DND-41 (cell line): Measurements from ENCODE around the gene SELENBP1.

Source experiments
- EZH2 ChIP-seq: IDR thresholded peaks from 3 replicates; pipeline ENCODE4 v1.6.1; 2012; ENCODE audit warnings: borderline replicate concordance, low read depth, mild to moderate bottlenecking, moderate library complexity, low read length, inconsistent platforms; ENCODE audit not compliant: severe bottlenecking
- TF ChIP-seq, protein P1 (sequence below): IDR thresholded peaks from 2 replicates; pipeline ENCODE4 v1.5.1; 2012; ENCODE audit warnings: borderline replicate concordance, low read length, moderate library complexity, mild to moderate bottlenecking; ENCODE audit not compliant: poor library complexity, severe bottlenecking; ENCODE audit errors: extremely low read depth

DNA sequence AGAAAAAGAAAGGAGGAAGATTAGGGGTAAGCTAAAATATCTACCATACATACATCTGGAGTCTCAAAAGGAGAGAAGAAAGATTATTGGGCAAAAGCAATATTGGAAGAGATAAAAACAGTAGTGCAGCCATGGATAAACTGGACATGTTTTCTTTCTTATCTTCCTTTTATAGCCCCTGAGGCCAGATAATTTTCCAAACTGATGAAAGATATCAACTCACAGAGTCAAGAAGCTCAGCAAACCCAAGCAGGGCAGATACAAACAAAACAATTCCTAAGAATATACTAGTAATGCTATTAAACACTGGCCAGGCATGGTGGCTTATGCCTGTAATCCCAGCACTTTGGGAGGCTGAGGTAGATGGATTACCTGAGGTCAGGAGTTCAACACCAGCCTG lies 21.1 kb upstream of the SELENBP1 start:
- TF ChIP-seq, protein P1, sequence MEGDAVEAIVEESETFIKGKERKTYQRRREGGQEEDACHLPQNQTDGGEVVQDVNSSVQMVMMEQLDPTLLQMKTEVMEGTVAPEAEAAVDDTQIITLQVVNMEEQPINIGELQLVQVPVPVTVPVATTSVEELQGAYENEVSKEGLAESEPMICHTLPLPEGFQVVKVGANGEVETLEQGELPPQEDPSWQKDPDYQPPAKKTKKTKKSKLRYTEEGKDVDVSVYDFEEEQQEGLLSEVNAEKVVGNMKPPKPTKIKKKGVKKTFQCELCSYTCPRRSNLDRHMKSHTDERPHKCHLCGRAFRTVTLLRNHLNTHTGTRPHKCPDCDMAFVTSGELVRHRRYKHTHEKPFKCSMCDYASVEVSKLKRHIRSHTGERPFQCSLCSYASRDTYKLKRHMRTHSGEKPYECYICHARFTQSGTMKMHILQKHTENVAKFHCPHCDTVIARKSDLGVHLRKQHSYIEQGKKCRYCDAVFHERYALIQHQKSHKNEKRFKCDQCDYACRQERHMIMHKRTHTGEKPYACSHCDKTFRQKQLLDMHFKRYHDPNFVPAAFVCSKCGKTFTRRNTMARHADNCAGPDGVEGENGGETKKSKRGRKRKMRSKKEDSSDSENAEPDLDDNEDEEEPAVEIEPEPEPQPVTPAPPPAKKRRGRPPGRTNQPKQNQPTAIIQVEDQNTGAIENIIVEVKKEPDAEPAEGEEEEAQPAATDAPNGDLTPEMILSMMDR = no peak
- no peak for TF ChIP-seq EZH2
